Measurements from ENCODE around the gene TPST1.
"Not testable (repeated sequence)": the region's sequence is repeated elsewhere in the genome, so short reads cannot be mapped to it uniquely, and the experiment has no call there.

The TPST1 gene

DNA sequence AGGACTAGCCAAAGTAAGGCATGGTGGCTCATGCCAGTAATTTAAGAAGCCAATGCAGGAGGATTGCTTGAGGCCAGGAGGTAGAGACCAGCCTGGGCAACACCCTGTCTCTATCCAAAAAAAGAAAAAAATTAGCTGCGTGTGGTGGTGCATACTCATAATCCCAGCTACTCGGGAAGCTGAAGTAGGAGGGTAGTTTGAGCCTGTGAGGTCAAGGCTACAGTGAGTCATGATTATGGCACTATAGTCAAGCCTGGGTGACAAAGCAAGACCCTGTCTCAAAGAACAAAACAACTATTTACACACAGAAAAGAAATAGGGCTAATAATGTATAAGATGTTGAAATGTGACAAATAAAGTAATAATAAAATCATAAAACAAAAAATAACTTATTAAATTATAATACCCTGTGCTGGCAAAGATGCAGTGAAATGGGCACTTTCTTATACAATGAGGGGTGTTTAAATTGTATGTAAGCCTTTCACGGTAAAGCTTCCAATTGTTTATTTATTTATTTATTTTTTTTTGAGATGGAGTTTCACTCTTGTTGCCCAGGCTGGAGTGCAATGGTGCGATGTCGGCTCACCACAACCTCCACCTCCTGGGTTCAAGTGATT is 175.2 kb downstream of the TPST1 start:
- DNase-seq = peak in 2 of 4 experiments; percentile 16 to 40

- DNase-seq = peak in 3 of 4 experiments; percentile 15 to 55 (median 49)
Measured at GRCh38 chr7:66382182-66382923, 177.2 kb downstream of the TPST1 start.

DNA sequence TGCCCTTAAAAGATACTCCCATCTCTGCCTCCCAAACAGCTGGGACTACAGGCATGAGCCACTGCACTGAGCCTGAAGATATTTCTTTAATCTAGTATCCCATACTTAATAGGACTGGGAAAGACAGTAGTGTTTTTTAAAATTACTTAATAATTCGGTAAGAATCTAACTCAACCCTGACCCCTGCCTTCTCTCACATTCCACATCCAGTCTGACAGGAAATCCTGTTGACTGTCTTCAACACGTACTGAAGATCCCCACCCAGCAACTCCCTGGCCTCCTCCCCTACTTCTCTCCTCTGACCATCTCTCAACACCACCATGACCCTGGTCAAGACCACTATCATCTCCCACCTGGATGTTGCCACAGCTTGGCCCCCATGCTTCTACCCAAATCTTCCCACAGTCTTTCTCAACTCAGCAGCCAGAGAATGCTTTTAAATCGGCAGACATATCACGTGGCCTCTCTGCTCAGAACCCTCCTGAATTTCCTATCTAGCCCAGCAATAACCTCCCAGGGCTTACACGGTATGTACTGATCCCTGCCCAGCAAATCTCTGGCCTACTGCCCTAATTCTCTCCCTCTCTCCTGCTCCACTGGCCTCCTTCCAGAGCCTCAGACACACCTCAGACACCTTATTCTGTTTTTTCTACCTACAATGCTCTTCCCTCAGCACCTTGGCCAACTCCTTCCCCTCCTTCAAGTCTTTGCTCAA is 180.2 kb downstream of the TPST1 start:
- DNase-seq = not testable (repeated sequence)

- peak in 1 of 4 experiments; percentile 10 for DNase-seq
Measured at GRCh38 chr7:66395128-66395571, 190.0 kb downstream of the TPST1 start.

GRCh38 chr7:66396052-66396451 is 190.9 kb downstream of the TPST1 start:
- DNase-seq = not testable (repeated sequence)

DNA sequence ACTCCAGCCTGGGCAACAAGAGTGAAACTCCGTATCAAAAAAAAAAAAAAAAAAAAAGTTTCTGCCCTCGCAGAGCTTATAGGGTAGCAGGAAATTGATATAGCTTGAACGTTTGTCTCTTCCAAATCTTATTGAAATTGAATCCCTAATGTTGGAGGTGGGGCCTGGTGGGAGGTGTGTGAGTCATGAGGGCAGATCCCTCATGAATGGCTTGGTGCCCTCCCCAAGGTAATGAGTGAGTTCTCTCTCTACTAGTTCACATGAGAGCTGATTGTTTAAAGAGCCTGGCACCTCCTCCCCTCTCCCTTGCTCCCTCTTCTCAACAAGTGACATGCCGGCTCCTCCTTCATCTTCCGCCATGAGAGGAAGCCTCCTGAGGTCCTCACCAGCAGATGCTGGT is 193.7 kb downstream of the TPST1 start:
- DNase-seq = not testable (repeated sequence)

- no peak for DNase-seq
Measured at GRCh38 chr7:66399566-66399965, 194.4 kb downstream of the TPST1 start.

GRCh38 chr7:66400400-66400799 is 195.3 kb downstream of the TPST1 start:
- DNase-seq = no peak

- DNase-seq = not testable (repeated sequence)
Measured at GRCh38 chr7:66401126-66401525, 196.0 kb downstream of the TPST1 start.

- DNase-seq = not testable (repeated sequence)
Measured at GRCh38 chr7:66401932-66402331, 196.8 kb downstream of the TPST1 start.

DNA sequence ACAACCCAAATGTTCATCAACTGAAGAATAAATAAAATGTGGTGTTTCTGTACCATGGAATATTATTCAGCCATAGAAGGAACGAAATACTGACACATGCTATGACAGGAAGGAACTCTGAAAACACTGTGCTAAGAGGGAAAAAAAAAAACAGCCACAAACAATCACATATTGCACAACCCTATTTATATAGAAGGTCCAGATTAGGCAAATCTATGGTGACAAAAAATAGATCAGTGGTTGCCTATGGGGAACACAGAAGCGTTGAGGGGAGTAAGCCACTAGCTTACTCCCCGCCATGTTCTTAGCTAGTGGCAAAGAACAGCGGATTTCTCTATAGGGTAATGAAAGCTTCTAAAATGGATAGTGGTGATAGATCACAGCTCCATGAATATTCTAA is 198.4 kb downstream of the TPST1 start:
- DNase-seq = peak in 2 of 4 experiments; percentile 11 to 17

DNA sequence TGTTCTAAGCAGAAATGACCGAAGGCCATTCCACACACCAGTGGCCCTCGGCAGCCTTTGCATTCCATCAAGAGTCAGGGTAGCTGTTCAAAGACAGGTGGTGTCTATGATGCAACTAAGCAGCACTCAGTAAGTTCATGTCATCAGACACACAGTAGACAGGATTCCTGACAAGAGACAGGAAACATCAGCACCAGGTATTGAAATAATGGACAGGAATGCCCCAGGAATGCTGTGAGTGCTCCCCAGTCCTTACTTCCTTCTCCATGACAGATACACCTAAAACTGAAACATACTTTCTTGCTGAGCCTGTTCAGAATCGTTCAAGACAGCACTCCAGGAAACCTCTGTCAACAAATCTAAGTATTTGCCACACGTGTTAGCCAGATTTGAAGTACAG is 204.4 kb downstream of the TPST1 start:
- no peak for DNase-seq

Data from suppressor macrophage (primary cell).